Suppressor macrophage treated with lipopolysaccharide for 1 hour (primary cell): ENCODE data around the gene TEX30.

Experiments used
- DNase-seq, 3 donors: peaks; one replicate each; pipeline ENCODE4 v3.0.0-alpha.2; 2020 to 2022

TEX30 gene

GRCh38 chr13:102773441-102774213 is at the start of gene TEX30:
Gene TEX30 (minus strand): TSS chr13:102773786. CDS start chr13:102770026, 3,760 bp downstream.
- DNase-seq: peak; percentile 96 to 98 (median 97)

- no peak for DNase-seq
Observed at GRCh38 chr13:102817907-102818306, 44.3 kb upstream of the TEX30 start.

- no peak for DNase-seq
Observed at GRCh38 chr13:102817241-102817640, 43.7 kb upstream of the TEX30 start.

DNA sequence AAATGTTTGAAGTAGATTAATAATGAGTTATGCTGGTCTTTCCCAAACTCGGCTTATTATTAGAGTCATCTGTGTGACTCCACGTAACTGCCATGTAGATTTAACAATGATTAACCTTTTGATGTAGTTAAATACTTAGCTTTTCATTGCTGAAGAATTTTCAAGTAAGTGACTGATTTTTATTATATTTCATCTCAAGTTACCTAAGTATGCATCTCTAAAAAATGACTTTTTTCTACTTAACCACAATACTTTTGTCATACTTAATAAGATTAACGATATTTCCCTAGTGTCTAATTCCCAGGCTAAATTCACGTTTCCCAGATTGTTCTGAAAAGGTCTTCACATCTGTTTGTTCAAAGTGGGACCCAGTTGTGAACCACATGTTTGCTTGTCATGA is 43.1 kb upstream of the TEX30 start:
- DNase-seq: no peak

GRCh38 chr13:102815788-102816187 is 42.2 kb upstream of the TEX30 start:
- DNase-seq: no peak

DNA sequence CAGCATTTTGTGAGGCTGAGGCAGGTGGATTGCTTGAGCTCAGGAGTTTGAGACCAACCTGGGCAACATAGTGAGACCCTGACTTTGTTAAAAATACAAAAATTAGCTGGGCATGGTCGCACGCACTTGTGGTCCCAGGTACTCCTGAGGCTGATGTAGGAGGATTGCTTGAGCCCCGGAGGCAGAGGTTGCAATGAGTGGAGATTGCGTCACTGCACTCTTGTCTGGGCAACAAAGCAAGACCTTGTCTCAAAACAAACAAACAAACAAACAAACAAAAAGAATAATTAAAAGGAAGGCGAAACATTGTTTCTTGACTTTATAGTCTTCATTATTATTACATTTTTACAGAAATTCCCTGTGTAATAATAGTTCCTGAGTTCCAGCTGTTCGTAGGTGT is 41.2 kb upstream of the TEX30 start:
- no peak for DNase-seq

- DNase-seq: no peak
Observed at GRCh38 chr13:102814025-102814607, 40.5 kb upstream of the TEX30 start.

DNA sequence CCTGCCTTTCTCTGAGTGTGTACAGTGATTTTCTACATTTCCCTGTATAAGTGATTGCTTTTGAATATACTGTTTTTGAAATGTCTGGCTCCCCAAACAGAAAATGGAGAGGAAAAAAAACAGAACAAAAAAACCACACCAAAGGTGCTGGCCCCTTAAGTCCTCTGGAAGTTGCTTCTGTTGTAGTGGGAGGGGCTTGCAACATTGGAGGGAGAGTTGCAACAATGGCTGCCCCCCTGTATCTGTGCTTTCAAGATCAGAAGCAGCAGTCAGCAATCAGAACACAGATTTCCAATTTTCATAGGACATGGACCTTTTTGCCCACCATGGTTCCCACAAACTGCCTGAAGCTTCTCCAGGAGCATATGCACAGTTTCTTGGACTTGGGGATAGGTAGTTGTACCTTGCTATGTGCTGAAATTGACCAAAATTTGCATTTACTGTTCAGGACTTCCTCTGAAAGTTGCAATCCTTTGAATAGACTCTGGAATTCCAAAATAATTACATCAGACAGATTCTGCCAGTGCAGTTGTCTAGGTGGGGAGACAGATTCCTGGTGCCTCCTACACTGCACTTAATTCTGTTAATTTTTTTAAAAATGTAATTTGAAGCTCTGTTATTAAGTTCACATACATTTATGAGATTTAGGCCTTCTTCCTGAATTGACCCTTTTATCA is 39.2 kb upstream of the TEX30 start:
- DNase-seq: no peak

DNA sequence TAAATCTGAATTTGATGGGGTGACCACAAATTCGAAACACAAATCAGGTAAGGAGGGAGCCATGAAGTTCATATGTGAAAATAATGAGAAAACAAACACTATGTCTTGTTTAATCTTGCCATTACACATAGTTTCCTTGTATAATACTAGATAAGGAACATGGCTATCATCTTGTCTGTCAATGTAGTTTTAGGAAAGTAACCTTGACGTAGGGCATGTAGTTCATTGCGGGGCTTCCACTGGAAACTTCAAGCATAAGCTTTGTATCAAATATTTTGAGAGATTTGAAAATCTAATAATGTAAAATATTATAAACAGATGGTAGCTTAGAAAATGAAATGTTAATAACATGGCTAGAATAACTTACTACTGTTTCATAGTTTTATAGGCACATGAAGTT is 34.1 kb upstream of the TEX30 start:
- DNase-seq: no peak

DNA sequence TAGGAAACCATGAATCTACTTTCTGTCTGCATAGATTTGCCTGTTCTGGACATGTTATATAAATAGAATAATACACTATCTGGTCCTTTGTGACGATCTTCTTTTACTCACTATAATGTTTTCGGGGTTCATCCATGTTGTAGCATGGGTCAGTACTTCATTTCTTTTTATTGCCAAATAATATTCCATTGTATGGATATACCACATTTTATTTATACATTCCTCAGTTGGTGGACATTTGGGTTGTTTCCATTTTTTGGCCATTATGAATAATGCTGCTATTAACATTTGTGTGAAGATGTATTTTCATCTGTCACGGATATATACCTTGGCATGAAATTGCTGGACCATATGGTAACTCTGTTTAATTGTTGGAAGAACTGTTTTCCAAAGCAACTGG is 32.1 kb upstream of the TEX30 start:
- DNase-seq: no peak

DNA sequence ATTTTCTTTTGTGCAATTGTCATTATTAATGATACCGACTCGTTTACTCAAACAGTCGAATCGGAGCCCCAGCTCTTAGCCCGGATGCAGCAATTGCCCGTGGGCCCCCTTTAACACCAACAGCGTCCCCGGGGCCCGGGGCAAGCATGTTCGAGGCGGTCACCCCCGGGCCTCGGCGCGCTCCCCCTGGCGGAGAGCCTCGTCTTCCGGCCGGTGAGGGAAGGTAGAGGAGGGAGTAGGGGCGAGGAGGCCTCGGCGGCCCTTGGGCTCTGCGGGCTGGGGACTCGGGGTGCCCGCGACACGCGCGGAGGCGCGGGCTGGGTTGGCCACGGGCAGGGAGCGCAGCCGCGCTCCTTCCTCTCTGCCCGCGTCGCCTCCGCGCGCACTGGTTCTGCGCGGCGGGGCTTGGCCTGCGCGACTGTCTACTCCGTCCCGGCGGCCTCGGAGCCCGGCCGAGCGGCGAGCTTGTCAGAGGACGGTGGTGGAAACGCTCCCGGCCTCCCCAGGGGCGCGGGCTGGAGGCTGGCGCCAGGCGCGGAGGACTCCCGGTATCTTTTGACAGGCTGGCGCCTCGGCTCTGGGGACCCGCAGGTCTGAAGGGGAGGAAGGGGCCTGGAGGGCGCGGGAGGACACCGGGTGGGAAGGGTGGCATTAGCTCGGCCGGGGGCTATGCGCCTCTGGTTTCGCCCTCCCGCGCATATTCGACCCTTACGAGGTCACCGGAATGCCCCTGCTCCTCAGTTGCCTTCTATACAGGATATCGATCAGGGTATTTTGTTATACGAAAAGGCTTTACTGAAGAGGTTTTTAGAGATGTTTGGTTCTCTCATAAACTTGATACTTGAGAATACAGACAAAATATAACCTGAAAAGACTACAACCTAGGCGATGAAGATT is 26.8 kb upstream of the TEX30 start:
- DNase-seq: peak; percentile 87 to 95 (median 88)

DNA sequence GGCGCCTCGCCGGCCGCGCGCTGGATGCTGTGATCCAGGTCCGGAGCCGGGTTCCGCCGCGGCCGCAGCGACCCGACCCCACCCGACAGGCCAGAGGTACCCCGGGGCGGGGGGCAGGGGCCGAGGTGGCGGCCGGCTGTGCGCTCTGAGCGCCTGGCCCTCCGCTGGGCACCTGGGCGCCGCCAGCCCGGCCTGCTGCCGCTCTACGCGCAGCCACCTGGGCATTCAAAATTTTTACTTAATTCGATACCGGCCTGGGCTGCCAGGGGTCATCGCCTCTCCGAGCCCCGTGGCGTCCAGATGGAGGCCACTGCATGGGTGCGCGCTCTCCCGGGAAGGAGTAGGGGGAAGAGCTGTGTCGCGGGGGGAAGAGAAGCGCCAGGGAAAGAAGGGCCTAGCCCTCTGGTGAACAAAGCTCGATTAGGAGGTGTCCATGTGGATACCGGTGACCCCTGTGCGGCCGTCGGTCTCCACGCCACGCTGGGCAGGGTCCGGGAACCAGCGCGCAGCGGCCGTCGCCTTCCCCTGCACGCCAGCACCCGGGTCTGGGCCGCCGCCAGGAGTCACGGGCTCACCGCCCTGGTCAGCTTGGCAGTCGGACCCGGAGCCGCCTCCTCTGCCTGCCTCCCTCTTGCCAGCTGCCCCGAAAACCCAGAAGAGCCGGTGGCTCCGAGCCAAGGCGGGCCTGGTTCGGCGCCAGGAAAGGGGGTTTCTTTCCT is 26.0 kb upstream of the TEX30 start:
- DNase-seq: peak in 1 of 3 donors; percentile 46

DNA sequence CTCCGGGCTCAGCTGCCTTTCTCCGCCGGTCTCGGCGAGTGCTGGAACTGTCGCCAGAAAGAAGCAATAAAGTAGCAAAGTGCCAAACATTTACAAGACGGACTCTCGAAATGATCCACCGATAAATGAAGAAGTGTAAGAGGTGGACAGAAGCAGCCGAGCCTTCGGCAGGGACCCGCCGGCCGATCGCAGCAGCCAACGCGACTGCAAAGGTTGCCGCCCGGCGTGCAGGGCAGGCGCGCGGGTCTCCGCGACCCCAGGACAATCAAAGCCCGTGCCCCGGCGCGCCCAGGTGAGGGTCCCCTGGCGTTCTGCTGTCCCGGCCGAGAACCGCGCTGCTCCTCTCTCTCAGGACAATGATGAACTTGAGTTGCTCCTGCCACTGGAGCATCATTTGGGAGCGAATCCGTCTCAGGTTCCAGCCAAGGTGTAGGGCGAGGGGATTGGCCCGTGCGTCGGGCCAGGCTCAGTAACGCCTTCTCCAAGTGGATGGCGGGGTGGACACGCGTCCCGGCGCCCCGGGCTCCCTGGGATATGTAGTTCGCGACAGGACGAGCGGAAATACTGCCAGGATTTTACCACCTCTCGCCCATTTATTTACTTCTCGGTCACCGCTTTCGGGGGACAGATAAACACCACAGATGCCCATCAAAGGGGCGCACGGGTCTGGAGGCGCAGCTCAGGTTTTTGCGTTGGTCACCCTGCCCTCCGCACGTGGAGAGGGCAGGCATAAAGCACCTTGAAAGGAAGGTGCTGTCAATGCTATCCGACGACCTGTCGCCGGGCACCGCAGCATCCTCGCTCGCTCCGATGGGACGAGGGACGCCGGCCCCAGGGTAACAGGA is 25.2 kb upstream of the TEX30 start, which contains the start of the genes BIVM and POGLUT2:
TSS of gene BIVM (plus strand) at position 539 of the 845 bp plus-strand sequence. CDS start 8,149 bp downstream, outside the sequence.
TSS of gene POGLUT2 (minus strand) at position 396 of the 845 bp plus-strand sequence. CDS start at position 90, 306 bp downstream.
- DNase-seq: peak; percentile 87 to 93 (median 89)

- no peak for DNase-seq
Observed at GRCh38 chr13:102793611-102794355, 20.2 kb upstream of the TEX30 start.

GRCh38 chr13:102792396-102792795 is 18.8 kb upstream of the TEX30 start:
- no peak for DNase-seq

GRCh38 chr13:102788683-102789082 is 15.1 kb upstream of the TEX30 start:
- no peak for DNase-seq

- no peak for DNase-seq
Observed at GRCh38 chr13:102784483-102784882, 10.9 kb upstream of the TEX30 start.

DNA sequence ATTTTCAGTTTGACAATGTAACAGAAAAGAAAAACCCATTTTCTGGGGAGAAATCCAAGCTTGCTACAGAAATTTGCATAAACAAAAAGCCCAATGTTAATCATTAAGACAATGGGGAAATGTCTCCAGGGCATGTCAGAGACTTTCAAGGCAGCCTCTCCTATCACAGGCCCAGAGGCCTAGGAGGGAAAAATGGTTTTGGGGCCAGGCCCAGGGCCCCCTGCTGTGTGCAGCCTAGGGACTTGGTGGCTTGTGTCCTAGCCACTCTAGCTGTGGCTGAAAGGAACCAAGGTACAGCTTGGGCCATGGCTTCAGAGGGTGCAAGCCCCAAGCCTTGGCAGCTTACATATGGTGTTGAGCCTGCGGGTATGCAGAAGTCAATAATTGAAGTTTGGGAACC is 8.0 kb upstream of the TEX30 start:
- peak in 1 of 3 donors; percentile 36 for DNase-seq

DNA sequence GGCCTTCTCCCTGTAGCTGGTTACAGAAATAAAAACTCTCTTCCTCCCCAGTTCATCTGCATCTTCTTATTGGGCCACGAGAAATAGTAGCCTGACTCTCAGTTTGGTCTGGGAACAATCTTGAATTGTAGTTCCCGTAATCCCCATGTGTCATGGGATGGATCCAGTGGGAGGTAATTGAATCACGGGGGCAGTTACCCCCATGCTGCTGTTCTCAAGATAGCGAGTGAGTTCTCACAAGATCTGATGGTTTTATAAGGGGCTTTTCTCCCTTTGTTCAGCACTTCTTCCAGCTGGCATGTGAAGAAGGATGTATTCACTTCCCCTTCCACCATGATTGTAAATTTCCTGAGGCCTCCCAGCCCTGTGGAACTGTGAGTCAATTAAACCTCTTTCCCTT is 7.1 kb upstream of the TEX30 start:
- peak in 2 of 3 donors; percentile 15 to 61 for DNase-seq
